ENCODE data around the gene LTB.

- TF ChIP-seq, protein P1, sequence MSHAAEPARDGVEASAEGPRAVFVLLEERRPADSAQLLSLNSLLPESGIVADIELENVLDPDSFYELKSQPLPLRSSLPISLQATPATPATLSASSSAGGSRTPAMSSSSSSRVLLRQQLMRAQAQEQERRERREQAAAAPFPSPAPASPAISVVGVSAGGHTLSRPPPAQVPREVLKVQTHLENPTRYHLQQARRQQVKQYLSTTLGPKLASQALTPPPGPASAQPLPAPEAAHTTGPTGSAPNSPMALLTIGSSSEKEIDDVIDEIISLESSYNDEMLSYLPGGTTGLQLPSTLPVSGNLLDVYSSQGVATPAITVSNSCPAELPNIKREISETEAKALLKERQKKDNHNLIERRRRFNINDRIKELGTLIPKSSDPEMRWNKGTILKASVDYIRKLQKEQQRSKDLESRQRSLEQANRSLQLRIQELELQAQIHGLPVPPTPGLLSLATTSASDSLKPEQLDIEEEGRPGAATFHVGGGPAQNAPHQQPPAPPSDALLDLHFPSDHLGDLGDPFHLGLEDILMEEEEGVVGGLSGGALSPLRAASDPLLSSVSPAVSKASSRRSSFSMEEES (CRISPR knock-in tag; IDR thresholded peaks at IDR 0.05), result no peak
- no peak for TF ChIP-seq CREM (IDR thresholded peaks at IDR 0.05)
- no peak for TF ChIP-seq CREM (CRISPR knock-in tag; IDR thresholded peaks at IDR 0.05)
- TF ChIP-seq HCFC1 (IDR thresholded peaks at IDR 0.05; ENCODE audit: low read depth, low read length), result no peak
- TF ChIP-seq ZBTB4 (CRISPR knock-in tag; IDR thresholded peaks at IDR 0.05; ENCODE audit: borderline replicate concordance), result no peak
- no peak for TF ChIP-seq E2F1 (CRISPR knock-in tag; IDR thresholded peaks at IDR 0.05)
- no peak for TF ChIP-seq HOXD1 (CRISPR knock-in tag; IDR thresholded peaks at IDR 0.05)
- TF ChIP-seq PBX2 (CRISPR knock-in tag; IDR thresholded peaks at IDR 0.05), result no peak
- TF ChIP-seq, protein P2, sequence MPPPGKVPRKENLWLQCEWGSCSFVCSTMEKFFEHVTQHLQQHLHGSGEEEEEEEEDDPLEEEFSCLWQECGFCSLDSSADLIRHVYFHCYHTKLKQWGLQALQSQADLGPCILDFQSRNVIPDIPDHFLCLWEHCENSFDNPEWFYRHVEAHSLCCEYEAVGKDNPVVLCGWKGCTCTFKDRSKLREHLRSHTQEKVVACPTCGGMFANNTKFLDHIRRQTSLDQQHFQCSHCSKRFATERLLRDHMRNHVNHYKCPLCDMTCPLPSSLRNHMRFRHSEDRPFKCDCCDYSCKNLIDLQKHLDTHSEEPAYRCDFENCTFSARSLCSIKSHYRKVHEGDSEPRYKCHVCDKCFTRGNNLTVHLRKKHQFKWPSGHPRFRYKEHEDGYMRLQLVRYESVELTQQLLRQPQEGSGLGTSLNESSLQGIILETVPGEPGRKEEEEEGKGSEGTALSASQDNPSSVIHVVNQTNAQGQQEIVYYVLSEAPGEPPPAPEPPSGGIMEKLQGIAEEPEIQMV (CRISPR knock-in tag; IDR thresholded peaks at IDR 0.05; ENCODE audit: low read depth), result no peak
These were observed 3.3 kb upstream of the LTB start for GRCh38 chr6:31585491-31585890.
